ENCODE measurements around the gene ABI1. TPM values are rescaled to one million over a fixed set of nuclear protein-coding genes. Genes with fewer than 3 reads are reported as not detected.
A peak's percentile ranks its signal among the peaks of the same experiment; 100 is the strongest.
"Not testable (repeated sequence)": the region's sequence is repeated elsewhere in the genome, so short reads cannot be mapped to it uniquely, and the experiment has no call there.

The ABI1 gene
- total and polyA plus RNA-seq, 2 of the 4 experiments (the other 2 are of a cell fraction): 49.6 to 71.3 TPM

GRCh38 chr10:26857553-26857952 is 3.2 kb downstream of the ABI1 start:
- H3K9ac ChIP-seq (ENCODE audit: low read depth, low read length); H3K9me1 ChIP-seq (ENCODE audit: insufficient read depth, low read length); in situ Hi-C loops (cut with MboI; ENCODE audit: low sequenced_read_pairs); CTCF ChIA-PET; H4K5ac ChIP-seq (ENCODE audit: low read depth, low read length); H2AK9ac ChIP-seq (replicated peaks; ENCODE audit: low read depth, low read length, poor library complexity); H3K4ac ChIP-seq (ENCODE audit: low read depth, low read length); H2AK5ac ChIP-seq (ENCODE audit: low read depth, low read length); H3K36me3 ChIP-seq (ENCODE audit: control insufficient read depth, insufficient read depth, low read length); BruUV-seq (replicated peaks); H4K8ac ChIP-seq (ENCODE audit: low read depth in 2 of 2, low read length in 2 of 2); H3K4me1 ChIP-seq (ENCODE audit: control insufficient read depth, insufficient read depth, low read length); H2BK20ac ChIP-seq (ENCODE audit: low read depth, low read length); H3K56ac ChIP-seq (ENCODE audit: extremely low read depth, insufficient read depth, low read length); H3K4me3 ChIP-seq (ENCODE audit: insufficient read depth, low read depth, low read length); dilution Hi-C loops (cut with HindIII; ENCODE audit: low sequenced_read_pairs, unreplicated experiment); H3K27ac ChIP-seq (ENCODE audit: insufficient read depth, low read length); H3K18ac ChIP-seq (ENCODE audit: low read depth, low read length); H2AFZ ChIP-seq (replicated peaks; ENCODE audit: low read length, poor library complexity); POLR2A ChIA-PET (ENCODE audit: unreplicated experiment); H3K23ac ChIP-seq (ENCODE audit: low read depth, low read length); ATAC-seq (ENCODE audit: low read depth); H3K14ac ChIP-seq (replicated peaks; ENCODE audit: low read depth, low read length); H2BK120ac ChIP-seq (ENCODE audit: low read depth, low read length); H2BK15ac ChIP-seq (ENCODE audit: low read depth, low read length); H4K91ac ChIP-seq (ENCODE audit: insufficient read depth, low read depth, low read length); DNase-seq; H2BK5ac ChIP-seq (ENCODE audit: low read depth, low read length, poor library complexity, severe bottlenecking); H3K27me3 ChIP-seq (ENCODE audit: control insufficient read depth, insufficient read depth, low read length); H3K9me3 ChIP-seq (ENCODE audit: control insufficient read depth, insufficient read depth, low read length): not testable (repeated sequence)
- H3K4me2 ChIP-seq (ENCODE audit: low read depth, low read length): peak overlapping the region; percentile 15; the same call in 1 of the 2 replicates
- peaks cover 43% of the 10 kb centered on the region; the same call in 1 of the 2 replicates for H4K20me1 ChIP-seq (ENCODE audit: insufficient read depth, low read length)
- intact Hi-C loops (cut with micrococcal nuclease): loop anchor here (5.0 kb wide), 1 partner anchor 90 kb away; no protein-coding TSS in a partner anchor
- peaks cover 0 to 31% of the 10 kb centered on the region in 2 experiments; a peak in 2 of 4 replicates for H3K79me1 ChIP-seq (ENCODE audit: low read depth in 1 of 2, low read length in 2 of 2)
